MM.1S (cell line): ENCODE measurements around the gene LARGE2.

ENCODE experiments used
- DNase-seq: peaks from one replicate; pipeline ENCODE4 v3.0.0-alpha.2; 2015
- H2AFZ ChIP-seq: fragments of 300-600 bp; sonication (generic); 2 replicates; pipeline ENCODE4 v1.6.0; 2016; ENCODE audit warnings: antibody characterized with exemption, low read length
- H3F3A ChIP-seq: fragments of 300-600 bp; sonication (generic); 2 replicates; pipeline ENCODE4 v1.6.1; 2016; ENCODE audit warnings: mild to moderate bottlenecking, antibody characterized with exemption, low read length, moderate library complexity, mixed read lengths; ENCODE audit not compliant: insufficient read depth
- H3K27ac ChIP-seq: fragments of 300-600 bp; sonication (generic); 2 replicates; pipeline ENCODE4 v1.5.1; 2016; ENCODE audit warnings: mild to moderate bottlenecking, low read length
- H3K27me3 ChIP-seq: fragments of 300-600 bp; sonication (generic); replicated peaks from 2 replicates; pipeline ENCODE4 v1.6.0; 2016; ENCODE audit warnings: low read length; ENCODE audit not compliant: insufficient read depth
- H3K36me3 ChIP-seq: fragments of 300-600 bp; sonication (generic); replicated peaks from 2 replicates; pipeline ENCODE4 v1.6.1; 2016; ENCODE audit warnings: mild to moderate bottlenecking, low read length, mixed read lengths; ENCODE audit not compliant: insufficient read depth
- H3K4me1 ChIP-seq: fragments of 300-600 bp; sonication (generic); 2 replicates; pipeline ENCODE4 v1.6.1; 2016; ENCODE audit warnings: low read length, mixed read lengths
- H3K4me2 ChIP-seq: fragments of 300-600 bp; sonication (generic); 2 replicates; pipeline ENCODE4 v1.6.0; 2016; ENCODE audit warnings: low read depth, low read length
- H3K4me3 ChIP-seq: fragments of 300-600 bp; sonication (generic); 2 replicates; pipeline ENCODE4 v1.5.1; 2016; ENCODE audit warnings: low read length, mixed read lengths
- H3K79me2 ChIP-seq: fragments of 300-600 bp; sonication (generic); 2 replicates; pipeline ENCODE4 v1.6.1; 2016; ENCODE audit warnings: mixed run types, low read length, mixed read lengths
- H3K9ac ChIP-seq: fragments of 300-600 bp; sonication (generic); 2 replicates; pipeline ENCODE4 v1.6.1; 2016; ENCODE audit warnings: low read length, mixed read lengths
- H3K9me2 ChIP-seq: fragments of 300-600 bp; sonication (generic); replicated peaks from 2 replicates; pipeline ENCODE4 v1.6.1; 2016; ENCODE audit warnings: mild to moderate bottlenecking, low read length, mixed read lengths; ENCODE audit not compliant: insufficient read depth
- H3K9me3 ChIP-seq: fragments of 300-600 bp; sonication (generic); replicated peaks from 2 replicates; pipeline ENCODE4 v1.6.1; 2016; ENCODE audit warnings: mild to moderate bottlenecking, low read length, mixed read lengths; ENCODE audit not compliant: insufficient read depth
- H4K20me1 ChIP-seq: fragments of 300-600 bp; sonication (generic); 2 replicates; pipeline ENCODE4 v1.6.1; 2016; ENCODE audit warnings: mild to moderate bottlenecking, low read length, moderate library complexity, mixed read lengths; ENCODE audit not compliant: insufficient read depth
- CTCF ChIP-seq: fragments of 300-600 bp; sonication (generic); IDR thresholded peaks from 2 replicates; pipeline ENCODE4 v1.5.1; 2016; ENCODE audit warnings: antibody characterized with exemption, low read length, mixed read lengths
- EZH2 ChIP-seq: fragments of 300-600 bp; sonication (generic); optimal IDR thresholded peaks from 2 replicates; pipeline ENCODE3; 2017; ENCODE audit warnings: low read depth, mild to moderate bottlenecking, antibody characterized with exemption, low read length, mixed read lengths
- EZH2phosphoT487 ChIP-seq: fragments of 300-600 bp; sonication (generic); IDR thresholded peaks from 2 replicates; pipeline ENCODE4 v1.6.1; 2018; ENCODE audit warnings: antibody characterized with exemption, low read length

Gene LARGE2

GRCh38 chr11:45877845-45878244 is 44.6 kb upstream of the LARGE2 start:
- Histone ChIP-seq H3F3A (no peaks in the 10 kb centered on the region), H3K9ac (no peak overlapping the region), H3K79me2 (no peaks in the 10 kb centered on the region), H4K20me1 (no peaks in the 10 kb centered on the region), H3K4me2 (no peak overlapping the region), H3K9me3 (no peaks in the 10 kb centered on the region), H2AFZ (no peak overlapping the region), H3K36me3 (no peaks in the 10 kb centered on the region), H3K4me3 (no peak overlapping the region), H3K9me2 (no peaks in the 10 kb centered on the region), H3K27me3 (no peaks in the 10 kb centered on the region), H3K27ac (no peak overlapping the region), H3K4me1 (no peaks in the 10 kb centered on the region)
- TF ChIP-seq EZH2 = no peak
- TF ChIP-seq CTCF = no peak
- TF ChIP-seq EZH2phosphoT487 = no peak
- DNase-seq = no peak

GRCh38 chr11:45879803-45880686 is 42.4 kb upstream of the LARGE2 start:
- H3K9ac ChIP-seq = no peak overlapping the region
- H3K79me2 ChIP-seq = no peaks in the 10 kb centered on the region
- H3K9me3 ChIP-seq = no peaks in the 10 kb centered on the region
- H3K4me2 ChIP-seq = no peak overlapping the region
- H4K20me1 ChIP-seq = no peaks in the 10 kb centered on the region
- H2AFZ ChIP-seq = no peak overlapping the region
- no peaks in the 10 kb centered on the region for H3K4me1 ChIP-seq
- TF ChIP-seq EZH2phosphoT487 (no peak), EZH2 (no peak), CTCF (no peak)
- DNase-seq = no peak
- no peaks in the 10 kb centered on the region for H3K9me2 ChIP-seq
- H3F3A ChIP-seq = no peaks in the 10 kb centered on the region
- H3K27me3 ChIP-seq = no peaks in the 10 kb centered on the region
- no peaks in the 10 kb centered on the region for H3K36me3 ChIP-seq
- H3K4me3 ChIP-seq = no peak overlapping the region
- H3K27ac ChIP-seq = no peak overlapping the region

GRCh38 chr11:45880772-45881570 is 41.5 kb upstream of the LARGE2 start:
- H2AFZ ChIP-seq = no peak overlapping the region
- H3K9ac ChIP-seq = no peak overlapping the region

More at GRCh38 chr11:45880772-45881570, 41.5 kb upstream of the LARGE2 start:
- Histone ChIP-seq H3K4me2 (no peak overlapping the region), H3K27ac (no peak overlapping the region), H3K79me2 (no peaks in the 10 kb centered on the region), H3K36me3 (no peaks in the 10 kb centered on the region), H3K9me2 (no peaks in the 10 kb centered on the region), H3K27me3 (no peaks in the 10 kb centered on the region), H3K4me1 (no peaks in the 10 kb centered on the region), H3F3A (no peaks in the 10 kb centered on the region), H3K9me3 (no peaks in the 10 kb centered on the region), H3K4me3 (no peak overlapping the region), H4K20me1 (no peaks in the 10 kb centered on the region)
- no peak for DNase-seq
- no peak for TF ChIP-seq EZH2
- no peak for TF ChIP-seq CTCF
- TF ChIP-seq EZH2phosphoT487 = no peak
